Measurements from ENCODE around the gene SPNS3.

The SPNS3 gene

GRCh38 chr17:4531988-4532736 lies 98.4 kb downstream of the SPNS3 start:
- DNase-seq (ENCODE audit: low spot score): no peak
- in situ Hi-C loops (cut with MboI; ENCODE audit: low pct_unique_long_range_greater_than_20kb, low sequenced_read_pairs, unreplicated experiment): no loop called here
- no peak for TF ChIP-seq CTCF (IDR thresholded peaks at IDR 0.05; ENCODE audit: extremely low read depth, insufficient read depth, missing control alignments)

GRCh38 chr17:4532860-4533522 lies 99.3 kb downstream of the SPNS3 start:
- in situ Hi-C loops (cut with MboI; ENCODE audit: low pct_unique_long_range_greater_than_20kb, low sequenced_read_pairs, unreplicated experiment): no loop called here
- no peak for DNase-seq (ENCODE audit: low spot score)
- no peak for TF ChIP-seq CTCF (IDR thresholded peaks at IDR 0.05; ENCODE audit: extremely low read depth, insufficient read depth, missing control alignments)

GRCh38 chr17:4533523-4534504 lies 100.1 kb downstream of the SPNS3 start:
- DNase-seq (ENCODE audit: low spot score): no peak
- no peak for TF ChIP-seq CTCF (IDR thresholded peaks at IDR 0.05; ENCODE audit: extremely low read depth, insufficient read depth, missing control alignments)
- in situ Hi-C loops (cut with MboI; ENCODE audit: low pct_unique_long_range_greater_than_20kb, low sequenced_read_pairs, unreplicated experiment): no loop called here

- TF ChIP-seq CTCF (IDR thresholded peaks at IDR 0.05; ENCODE audit: extremely low read depth, insufficient read depth, missing control alignments): no peak
- in situ Hi-C loops (cut with MboI; ENCODE audit: low pct_unique_long_range_greater_than_20kb, low sequenced_read_pairs, unreplicated experiment): no loop called here
- no peak for DNase-seq (ENCODE audit: low spot score)
Observed at GRCh38 chr17:4534515-4534914, 100.8 kb downstream of the SPNS3 start.

DNA sequence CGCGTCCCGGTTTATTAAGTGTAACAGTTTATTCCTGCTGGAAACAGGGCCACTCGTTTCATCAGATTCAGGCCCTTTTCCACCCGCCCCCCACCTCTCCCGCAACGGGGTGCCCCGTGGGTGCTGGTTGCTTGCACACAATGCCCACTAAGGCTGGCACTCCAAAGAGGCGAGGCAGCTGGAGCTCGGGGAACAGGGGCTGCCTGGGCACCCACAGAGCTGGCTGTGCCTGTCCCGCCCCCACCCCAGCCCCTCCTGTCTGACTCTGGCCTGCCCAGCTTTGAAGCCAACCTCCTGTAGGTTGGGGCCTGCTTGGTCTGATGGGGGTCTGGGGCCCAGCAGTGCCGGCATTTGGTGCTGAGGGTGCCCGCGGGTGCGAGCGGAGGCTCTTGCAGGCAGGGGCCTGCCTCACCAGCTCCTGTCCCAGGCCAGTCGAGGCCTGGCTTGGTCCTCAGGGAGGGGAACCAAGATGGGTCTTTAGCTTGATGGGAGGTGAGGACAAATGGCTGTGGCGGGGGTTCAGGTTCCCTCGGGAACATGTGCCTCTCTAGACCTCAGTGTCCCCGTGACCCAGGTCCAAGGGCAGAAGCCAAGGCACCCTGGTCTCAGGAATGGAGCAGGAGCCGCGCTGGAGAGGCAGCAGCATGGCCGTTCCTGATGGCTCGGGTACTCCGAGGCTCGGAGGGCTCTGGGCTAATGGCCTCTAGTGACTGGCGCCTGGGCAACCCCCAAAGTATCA lies 101.4 kb downstream of the SPNS3 start:
- DNase-seq (ENCODE audit: low spot score): no peak
- in situ Hi-C loops (cut with MboI; ENCODE audit: low pct_unique_long_range_greater_than_20kb, low sequenced_read_pairs, unreplicated experiment): no loop called here
- no peak for TF ChIP-seq CTCF (IDR thresholded peaks at IDR 0.05; ENCODE audit: extremely low read depth, insufficient read depth, missing control alignments)
